HEK293T (cell line): ENCODE data around the gene MAP4K5.

Source experiments
- ARNT ChIP-seq: fragments of 450-650 bp; IDR thresholded peaks from 2 replicates; pipeline ENCODE4 v1.6.1; 2017; ENCODE audit warnings: mild to moderate bottlenecking
- BHLHE40 ChIP-seq: fragments of 450-650 bp; IDR thresholded peaks from 2 replicates; pipeline ENCODE4 v1.6.1; 2016; ENCODE audit warnings: mild to moderate bottlenecking, moderate library complexity, borderline replicate concordance
- CTBP1 ChIP-seq: fragments of 450-650 bp; IDR thresholded peaks from 2 replicates; pipeline ENCODE4 v1.6.1; 2016; ENCODE audit warnings: borderline replicate concordance
- ELF4 ChIP-seq: fragments of 450-650 bp; IDR thresholded peaks from 2 replicates; pipeline ENCODE4 v1.6.1; 2017; ENCODE audit warnings: antibody characterized with exemption
- FOXA1 ChIP-seq: fragments of 450-650 bp; IDR thresholded peaks from 2 replicates; pipeline ENCODE4 v1.6.1; 2016; ENCODE audit warnings: mild to moderate bottlenecking
- FOXK2 ChIP-seq: fragments of 450-650 bp; IDR thresholded peaks from 2 replicates; pipeline ENCODE4 v1.6.1; 2016; ENCODE audit warnings: mild to moderate bottlenecking
- FOXM1 ChIP-seq: fragments of 450-650 bp; IDR thresholded peaks from 2 replicates; pipeline ENCODE4 v1.6.1; 2017; ENCODE audit warnings: mild to moderate bottlenecking, borderline replicate concordance
- HDGF ChIP-seq: fragments of 450-650 bp; IDR thresholded peaks from 2 replicates; pipeline ENCODE4 v1.6.1; 2017; ENCODE audit warnings: antibody characterized with exemption, borderline replicate concordance
- LEF1 ChIP-seq: fragments of 450-650 bp; IDR thresholded peaks from 2 replicates; pipeline ENCODE4 v1.6.1; 2017; ENCODE audit warnings: mild to moderate bottlenecking, borderline replicate concordance
- NFRKB ChIP-seq: fragments of 450-650 bp; IDR thresholded peaks from 2 replicates; pipeline ENCODE4 v1.6.1; 2016; ENCODE audit warnings: mild to moderate bottlenecking, moderate library complexity
- PKNOX1 ChIP-seq: fragments of 450-650 bp; IDR thresholded peaks from 2 replicates; pipeline ENCODE4 v1.6.1; 2016
- SP1 ChIP-seq: fragments of 450-650 bp; IDR thresholded peaks from 2 replicates; pipeline ENCODE4 v1.6.1; 2017
- SUZ12 ChIP-seq: fragments of 450-650 bp; IDR thresholded peaks from 2 replicates; pipeline ENCODE4 v1.6.1; 2016; ENCODE audit warnings: mild to moderate bottlenecking
- TARDBP ChIP-seq: fragments of 450-650 bp; IDR thresholded peaks from 2 replicates; pipeline ENCODE4 v1.6.1; 2016

GRCh38 chr14:50373959-50374358 lies 158.4 kb downstream of the MAP4K5 start:
- TF ChIP-seq HDGF (no peak), ARNT (no peak), BHLHE40 (no peak), SUZ12 (no peak), CTBP1 (no peak), ELF4 (no peak), FOXK2 (no peak), PKNOX1 (no peak), FOXM1 (no peak), LEF1 (no peak), FOXA1 (no peak), NFRKB (no peak), SP1 (no peak), TARDBP (no peak)
